Activated CD8-positive, alpha-beta T cell treated with anti-CD3 and anti-CD28 coated beads, Interleukin-2, amount 10 ng/mL, durations not matched to agents 7 days and 5 days (primary cell): ENCODE measurements around the gene AADAT. TPM values are rescaled to one million over a fixed set of nuclear protein-coding genes. Genes with fewer than 3 reads are reported as not detected.
"Not testable (repeated sequence)": the region's sequence is repeated elsewhere in the genome, so short reads cannot be mapped to it uniquely, and the experiment has no call there.

Experiments used
- ATAC-seq: fragments of 150-1000 bp; cut with Tn5 transposase; one replicate; pipeline ENCODE4 v1.10.0; 2021; ENCODE audit warnings: moderate library complexity
- CTCF ChIA-PET: fragments of 350-600 bp; sonication (Branson Sonifier 250); formaldehyde crosslinking; loops from one replicate; lab custom pipeline; 2021; ENCODE audit warnings: antibody characterized with exemption; lab: Charles Lee
- POLR2A ChIA-PET: fragments of 350-600 bp; sonication (Branson Sonifier 250); formaldehyde crosslinking; loops from one replicate; lab custom pipeline; 2021; ENCODE audit warnings: antibody characterized with exemption; lab: Charles Lee
- DNase-seq: peaks from one replicate; pipeline ENCODE4 v3.0.0-alpha.2; 2020
- H3K27ac Mint-ChIP-seq: one replicate; pipeline ENCODE4 v1.8.0; 2021; ENCODE audit warnings: mild to moderate bottlenecking, mixed read lengths
- H3K27me3 Mint-ChIP-seq: one replicate; pipeline ENCODE4 v1.8.0; 2021; ENCODE audit warnings: low read depth, mixed read lengths
- H3K36me3 Mint-ChIP-seq: one replicate; pipeline ENCODE4 v1.8.0; 2021; ENCODE audit warnings: low read depth, mixed read lengths
- H3K4me1 Mint-ChIP-seq: one replicate; pipeline ENCODE4 v1.8.0; 2021; ENCODE audit warnings: low read depth, mixed read lengths
- H3K4me3 Mint-ChIP-seq: one replicate; pipeline ENCODE4 v1.8.0; 2021; ENCODE audit warnings: mild to moderate bottlenecking, mixed read lengths
- H3K9me3 Mint-ChIP-seq: one replicate; pipeline ENCODE4 v1.8.0; 2022; ENCODE audit warnings: mixed read lengths; ENCODE audit not compliant: insufficient read depth
- total RNA-seq, 2 experiments: library from RNA; stranded (reverse); gene quantifications; one replicate each; pipeline ENCODE4 v1.2.3, GENCODE V29; 2021

AADAT gene
- total RNA-seq, 2 experiments from 2014 or later, result not detected

DNA sequence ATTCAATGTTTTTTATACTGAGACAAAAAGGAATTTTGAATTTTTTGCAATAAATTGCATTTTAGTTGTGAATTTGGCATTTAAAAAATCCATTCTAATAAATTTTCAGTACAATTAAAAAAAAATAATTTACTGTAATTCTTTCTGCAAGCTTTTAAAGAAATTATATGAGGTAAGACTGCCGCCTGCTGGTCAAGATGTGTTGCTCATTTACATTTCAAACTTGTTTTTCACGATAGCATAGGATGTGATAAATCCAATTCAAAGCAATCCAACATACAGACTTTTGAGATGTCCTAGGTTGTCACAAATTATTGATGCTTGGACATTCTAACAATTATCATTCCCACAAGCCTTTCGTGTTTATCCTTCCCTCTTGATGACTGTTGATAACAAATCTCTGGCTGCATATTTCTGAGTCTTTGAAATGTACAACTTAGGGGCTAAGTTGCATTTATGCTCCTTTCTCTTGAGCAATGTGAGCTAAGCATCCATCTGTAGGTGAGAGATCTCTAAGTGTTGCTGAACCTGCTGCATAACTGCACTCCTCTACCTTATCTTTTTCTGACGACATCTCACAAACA lies 41.9 kb downstream of the AADAT start:
- no peak overlapping the region for H3K27ac Mint-ChIP-seq
- ChIA-PET POLR2A (no interaction called here), CTCF (interaction anchor here (0.6 to 1.6 kb wide), 5 partner anchors 15 to 244 kb away, joined by 3 to 28 read pairs (median 3); no protein-coding TSS in a partner anchor)
- no peaks in the 10 kb centered on the region for H3K36me3 Mint-ChIP-seq
- peak; percentile 69 for DNase-seq
- H3K4me1 Mint-ChIP-seq, result no peaks in the 10 kb centered on the region
- no peak overlapping the region for H3K4me3 Mint-ChIP-seq
- H3K9me3 Mint-ChIP-seq, result no peaks in the 10 kb centered on the region
- no peak for ATAC-seq
- no peaks in the 10 kb centered on the region for H3K27me3 Mint-ChIP-seq

DNA sequence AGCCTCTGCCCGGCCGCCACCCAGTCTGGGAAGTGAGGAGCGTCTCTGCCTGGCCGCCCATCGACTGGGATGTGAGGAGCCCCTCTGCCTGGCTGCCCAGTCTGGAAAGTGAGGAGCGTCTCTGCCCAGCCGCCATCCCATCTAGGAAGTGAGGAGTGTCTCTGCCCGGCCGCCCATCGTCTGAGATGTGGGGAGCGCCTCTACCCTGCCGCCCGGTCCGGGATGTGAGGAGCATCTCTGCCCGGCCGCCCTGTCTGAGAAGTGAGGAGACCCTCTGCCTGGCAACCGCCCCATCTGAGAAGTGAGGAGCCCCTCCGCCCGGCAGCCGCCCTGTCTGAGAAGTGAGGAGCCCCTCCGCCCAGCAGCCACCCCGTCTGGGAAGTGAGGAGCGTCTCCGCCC lies 43.6 kb downstream of the AADAT start:
- POLR2A ChIA-PET, H3K4me3 Mint-ChIP-seq, H3K9me3 Mint-ChIP-seq, H3K27ac Mint-ChIP-seq, H3K36me3 Mint-ChIP-seq, ATAC-seq, H3K27me3 Mint-ChIP-seq, H3K4me1 Mint-ChIP-seq, DNase-seq: not testable (repeated sequence)
- CTCF ChIA-PET, result interaction anchor here (2.5 kb wide), 1 partner anchor 236 kb away, joined by 7 read pairs; no protein-coding TSS in a partner anchor

DNA sequence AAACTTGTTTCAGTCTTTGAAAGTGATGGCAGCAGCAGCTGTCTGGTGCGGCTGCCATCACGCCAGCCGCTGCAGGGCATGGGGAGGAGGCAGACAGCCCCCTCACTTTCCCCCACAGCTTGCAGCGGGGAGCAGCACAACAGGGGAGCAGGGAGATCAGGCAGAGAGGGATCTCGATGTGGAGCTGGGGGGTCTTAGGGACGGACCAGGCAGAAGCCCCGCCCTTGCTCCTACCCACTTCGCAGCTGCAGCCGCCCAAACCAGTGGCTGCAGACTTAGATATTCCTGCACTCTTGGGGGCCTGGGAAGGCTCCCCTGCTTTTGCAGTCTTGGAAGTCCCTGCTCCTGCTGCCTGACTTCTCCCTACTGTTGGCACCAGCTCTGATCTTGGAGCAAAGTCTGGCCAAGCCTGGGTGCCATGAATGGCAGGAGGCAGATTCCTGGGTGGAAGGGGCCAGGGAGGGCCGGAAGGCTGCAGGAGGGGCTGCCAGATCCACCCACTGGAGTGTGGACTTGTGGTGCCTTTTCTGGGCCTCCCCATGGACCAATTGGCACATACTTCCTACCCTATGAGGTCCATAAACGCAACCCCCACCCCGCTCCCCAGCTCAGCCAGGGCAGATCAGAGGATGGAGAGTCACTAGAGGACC lies 49.6 kb downstream of the AADAT start:
- Mint-ChIP-seq H3K27ac (no peak overlapping the region), H3K27me3 (no peaks in the 10 kb centered on the region), H3K9me3 (no peaks in the 10 kb centered on the region), H3K4me3 (no peak overlapping the region), H3K36me3 (no peaks in the 10 kb centered on the region), H3K4me1 (no peaks in the 10 kb centered on the region)
- ATAC-seq (no peak), DNase-seq (no peak)
- ChIA-PET CTCF (interaction anchor here (0.7 to 0.9 kb wide), 2 partner anchors 213 to 230 kb away, joined by 3 to 4 read pairs; no protein-coding TSS in a partner anchor), POLR2A (no interaction called here)

GRCh38 chr4:170038769-170039168 lies 51.0 kb downstream of the AADAT start:
- Mint-ChIP-seq H3K27me3 (no peaks in the 10 kb centered on the region), H3K9me3 (no peaks in the 10 kb centered on the region), H3K27ac (no peak overlapping the region), H3K4me3 (no peak overlapping the region), H3K4me1 (no peaks in the 10 kb centered on the region), H3K36me3 (no peaks in the 10 kb centered on the region)
- ChIA-PET CTCF (no interaction called here), POLR2A (no interaction called here)
- ATAC-seq, result no peak
- DNase-seq, result no peak

DNA sequence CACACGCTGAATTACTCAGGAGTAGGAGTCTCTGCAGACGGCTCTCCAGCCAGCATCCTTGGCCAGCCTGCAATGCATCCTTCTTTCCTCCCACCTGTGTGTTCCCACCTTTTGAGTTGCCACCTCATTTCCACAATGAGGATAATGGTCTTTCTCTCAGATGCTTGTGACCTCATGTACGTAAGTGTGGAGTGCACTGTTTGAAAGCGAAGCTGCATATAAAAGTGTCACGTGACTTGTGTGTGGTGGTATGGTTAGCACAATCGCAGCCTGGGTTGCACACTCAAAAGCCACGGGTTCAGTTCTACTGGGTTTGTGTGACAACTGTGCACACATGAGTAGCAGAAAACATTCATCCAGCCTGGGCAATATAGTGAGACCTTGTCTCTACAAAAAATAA lies 51.5 kb downstream of the AADAT start:
- CTCF ChIA-PET, result no interaction called here
- DNase-seq (no peak), ATAC-seq (no peak)
- H3K36me3 Mint-ChIP-seq, result no peaks in the 10 kb centered on the region
- no peak overlapping the region for H3K4me3 Mint-ChIP-seq
- no peaks in the 10 kb centered on the region for H3K9me3 Mint-ChIP-seq
- no peaks in the 10 kb centered on the region for H3K4me1 Mint-ChIP-seq
- no peak overlapping the region for H3K27ac Mint-ChIP-seq
- H3K27me3 Mint-ChIP-seq, result no peaks in the 10 kb centered on the region
- POLR2A ChIA-PET, result no interaction called here

- POLR2A ChIA-PET, result no interaction called here
- H3K27me3 Mint-ChIP-seq, result no peaks in the 10 kb centered on the region
- no peak overlapping the region for H3K27ac Mint-ChIP-seq
- DNase-seq (no peak), ATAC-seq (no peak)
- H3K36me3 Mint-ChIP-seq, result no peaks in the 10 kb centered on the region
- no peaks in the 10 kb centered on the region for H3K9me3 Mint-ChIP-seq
- CTCF ChIA-PET, result no interaction called here
- no peaks in the 10 kb centered on the region for H3K4me1 Mint-ChIP-seq
- no peak overlapping the region for H3K4me3 Mint-ChIP-seq
These were observed 52.3 kb downstream of the AADAT start for GRCh38 chr4:170037481-170037880.

GRCh38 chr4:170035845-170036244 lies 53.9 kb downstream of the AADAT start:
- CTCF ChIA-PET, result no interaction called here
- no peak overlapping the region for H3K4me3 Mint-ChIP-seq
- H3K27ac Mint-ChIP-seq, result no peak overlapping the region
- no peaks in the 10 kb centered on the region for H3K9me3 Mint-ChIP-seq
- POLR2A ChIA-PET, result no interaction called here
- no peaks in the 10 kb centered on the region for H3K4me1 Mint-ChIP-seq
- peaks cover 3% of the 10 kb centered on the region for H3K27me3 Mint-ChIP-seq
- ATAC-seq (no peak), DNase-seq (no peak)
- no peaks in the 10 kb centered on the region for H3K36me3 Mint-ChIP-seq

DNA sequence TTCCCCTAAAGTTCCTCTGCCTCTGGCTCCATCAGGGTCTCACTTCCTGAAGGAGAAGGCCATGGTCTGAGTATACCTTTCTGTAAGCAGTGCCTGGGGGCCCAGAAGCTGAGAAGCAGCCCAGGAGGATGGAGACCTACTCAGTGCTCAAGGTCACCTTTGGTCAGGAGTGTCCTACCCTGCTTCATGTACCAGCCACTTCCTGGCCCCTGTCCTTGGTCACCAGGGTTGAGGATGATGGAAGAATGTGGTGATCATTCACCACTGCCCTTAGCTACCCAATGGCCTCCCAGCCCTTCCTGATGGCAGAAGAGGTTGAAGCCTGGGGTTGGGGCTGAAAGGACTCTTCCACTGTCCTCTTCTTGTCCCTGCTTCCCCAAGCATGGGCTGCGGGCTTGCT lies 54.5 kb downstream of the AADAT start:
- H3K27me3 Mint-ChIP-seq, result peaks cover 5% of the 10 kb centered on the region
- no peaks in the 10 kb centered on the region for H3K4me1 Mint-ChIP-seq
- H3K27ac Mint-ChIP-seq, result no peak overlapping the region
- H3K9me3 Mint-ChIP-seq, result no peaks in the 10 kb centered on the region
- ATAC-seq (no peak), DNase-seq (no peak)
- H3K4me3 Mint-ChIP-seq, result no peak overlapping the region
- POLR2A ChIA-PET, result no interaction called here
- CTCF ChIA-PET, result no interaction called here
- no peaks in the 10 kb centered on the region for H3K36me3 Mint-ChIP-seq

DNA sequence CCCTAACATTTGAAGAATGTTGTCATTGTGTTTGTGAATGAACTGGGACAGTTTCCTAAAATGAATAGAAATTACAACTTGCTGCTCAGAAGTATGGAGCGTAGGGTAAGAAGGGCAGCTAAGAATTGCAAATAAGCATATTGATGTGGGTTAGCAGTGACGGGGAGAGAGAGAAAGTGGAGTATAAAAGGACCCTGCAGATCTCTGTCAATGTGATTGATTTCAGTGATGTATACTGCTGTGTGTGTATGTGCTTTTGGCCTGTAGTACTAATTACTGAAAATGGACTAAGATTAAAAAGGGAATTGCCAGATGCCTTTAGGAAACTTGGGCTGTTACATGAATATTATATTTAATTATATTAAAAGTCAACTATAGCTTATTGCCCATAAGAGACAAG lies 55.8 kb downstream of the AADAT start:
- no peaks in the 10 kb centered on the region for H3K9me3 Mint-ChIP-seq
- no peaks in the 10 kb centered on the region for H3K36me3 Mint-ChIP-seq
- ChIA-PET POLR2A (no interaction called here), CTCF (interaction anchor here (1.3 kb wide), 1 partner anchor 224 kb away, joined by 3 read pairs; no protein-coding TSS in a partner anchor)
- ATAC-seq (no peak), DNase-seq (no peak)
- no peaks in the 10 kb centered on the region for H3K4me1 Mint-ChIP-seq
- no peak overlapping the region for H3K27ac Mint-ChIP-seq
- H3K4me3 Mint-ChIP-seq, result no peak overlapping the region
- H3K27me3 Mint-ChIP-seq, result peaks cover 13% of the 10 kb centered on the region

DNA sequence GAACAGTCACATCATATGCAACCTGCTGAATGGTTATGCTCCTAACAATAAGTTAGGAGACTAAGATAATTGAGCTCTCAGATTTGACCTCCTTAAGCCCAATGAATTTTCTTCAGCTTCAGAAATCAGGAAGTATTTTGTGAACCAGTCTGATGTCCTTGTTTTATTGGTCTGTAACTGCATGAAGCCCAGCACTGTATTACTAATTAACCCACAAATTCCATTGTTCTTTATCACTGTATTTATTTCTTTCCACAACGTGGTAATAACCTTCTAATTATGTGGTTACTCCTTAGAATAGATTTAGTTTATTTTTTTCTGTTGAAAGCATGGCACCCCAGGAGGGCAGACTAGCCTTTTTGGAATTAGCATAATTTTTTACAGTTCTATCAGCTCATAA lies 59.6 kb downstream of the AADAT start:
- ChIA-PET CTCF (interaction anchor here (1.0 kb wide), 1 partner anchor 219 kb away, joined by 3 read pairs; no protein-coding TSS in a partner anchor), POLR2A (no interaction called here)
- DNase-seq, result no peak

GRCh38 chr4:170027181-170027829 lies 62.5 kb downstream of the AADAT start:
- CTCF ChIA-PET, result interaction anchor here (2.0 kb wide), 1 partner anchor 217 kb away, joined by 10 read pairs; no protein-coding TSS in a partner anchor
- H3K36me3 Mint-ChIP-seq, result peaks cover 5% of the 10 kb centered on the region
- peak overlapping the region; percentile 67 for H3K27ac Mint-ChIP-seq
- H3K9me3 Mint-ChIP-seq, result peaks cover 8% of the 10 kb centered on the region
- DNase-seq (peak; percentile 91), ATAC-seq (peak; percentile 70)
- POLR2A ChIA-PET, result no interaction called here
- H3K4me3 Mint-ChIP-seq, result peak overlapping the region; percentile 85
- H3K4me1 Mint-ChIP-seq, result peaks cover 17% of the 10 kb centered on the region
- H3K27me3 Mint-ChIP-seq, result peaks cover 58% of the 10 kb centered on the region

More for the DNA sequence above, 59.6 kb downstream of the AADAT start:
- H3K9me3 Mint-ChIP-seq, result peaks cover 8% of the 10 kb centered on the region
- H3K4me3 Mint-ChIP-seq, result no peak overlapping the region
- H3K36me3 Mint-ChIP-seq, result peaks cover 5% of the 10 kb centered on the region
- no peak for ATAC-seq
- peaks cover 37% of the 10 kb centered on the region for H3K27me3 Mint-ChIP-seq
- H3K27ac Mint-ChIP-seq, result no peak overlapping the region
- H3K4me1 Mint-ChIP-seq, result peaks cover 16% of the 10 kb centered on the region
